Measurements from ENCODE around the gene HNRNPR.

HNRNPR gene

DNA sequence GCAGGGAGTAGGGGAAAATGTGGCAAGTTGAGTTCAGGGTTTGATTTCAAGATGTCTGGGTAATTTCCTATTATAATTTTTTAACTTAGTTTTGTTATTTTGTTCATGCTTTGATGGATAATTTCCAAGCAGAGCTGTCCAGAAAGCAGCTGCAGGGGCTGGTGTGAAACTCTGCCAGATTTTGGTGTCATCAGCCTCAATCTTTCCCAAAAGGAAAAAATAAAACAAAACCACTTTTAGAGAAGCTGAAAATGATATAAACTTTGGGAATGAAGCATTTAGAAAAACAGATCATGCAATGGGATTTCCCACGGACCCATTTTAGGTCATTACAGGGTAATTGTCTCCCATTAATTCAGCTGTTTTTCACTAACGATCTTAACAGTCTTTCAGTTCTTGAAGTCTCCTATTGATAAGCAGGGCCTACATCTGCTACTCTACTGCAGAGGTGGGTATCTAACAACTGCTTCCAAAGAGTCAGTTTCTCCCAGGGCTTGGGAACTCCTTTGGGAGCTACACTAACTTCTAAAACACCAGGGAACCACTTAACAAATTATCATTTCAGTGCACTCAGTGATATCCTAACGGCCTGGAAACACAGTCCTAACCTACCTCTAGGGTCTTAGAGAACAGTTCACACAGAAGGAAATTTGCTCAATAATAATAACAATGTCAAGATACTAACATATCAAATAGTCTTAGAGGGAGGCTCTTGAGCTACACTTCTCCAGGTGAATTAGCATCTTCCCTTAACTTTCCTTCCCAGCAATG lies 13.2 kb upstream of the HNRNPR start:
- peaks cover 24 to 37% (median 30%) of the 10 kb centered on the region in 5 donors for H3K9me3 ChIP-seq (ENCODE audit: control insufficient read depth in 5 of 5, low read length in 5 of 5)
- H3K4me1 ChIP-seq (ENCODE audit: control insufficient read depth in 5 of 5, insufficient read depth in 5 of 5, low read length in 5 of 5) = peaks cover 0 to 8% (median 6%) of the 10 kb centered on the region in 5 donors
- H3K27ac ChIP-seq (ENCODE audit: low read depth, low read length) = peak overlapping the region; percentile 27
- peaks cover 27 to 36% (median 30%) of the 10 kb centered on the region in 5 donors for H3K36me3 ChIP-seq (ENCODE audit: control insufficient read depth in 5 of 5, insufficient read depth in 5 of 5, low read length in 5 of 5)
- H3K4me3 ChIP-seq (ENCODE audit: low read depth in 1 of 5, low read length in 5 of 5) = no peak overlapping the region
- H3K9ac ChIP-seq (ENCODE audit: low read length in 5 of 5) = no peak overlapping the region
- no peaks in the 10 kb centered on the region for H3K27me3 ChIP-seq (ENCODE audit: control insufficient read depth in 5 of 5, insufficient read depth in 4 of 5, low read length in 5 of 5)

- Histone ChIP-seq H3K4me1 (ENCODE audit: control insufficient read depth in 5 of 5, insufficient read depth in 5 of 5, low read length in 5 of 5) (peaks cover 0 to 8% (median 2%) of the 10 kb centered on the region in 5 donors), H3K27ac (ENCODE audit: low read depth, low read length) (no peak overlapping the region), H3K9ac (ENCODE audit: low read length in 5 of 5) (no peak overlapping the region), H3K9me3 (ENCODE audit: control insufficient read depth in 5 of 5, low read length in 5 of 5) (peaks cover 17 to 30% (median 23%) of the 10 kb centered on the region in 5 donors), H3K4me3 (ENCODE audit: low read depth in 1 of 5, low read length in 5 of 5) (no peak overlapping the region), H3K27me3 (ENCODE audit: control insufficient read depth in 5 of 5, insufficient read depth in 4 of 5, low read length in 5 of 5) (no peaks in the 10 kb centered on the region), H3K36me3 (ENCODE audit: control insufficient read depth in 5 of 5, insufficient read depth in 5 of 5, low read length in 5 of 5) (peaks cover 21 to 29% (median 23%) of the 10 kb centered on the region in 5 donors)
Observed at GRCh38 chr1:23356471-23357137, 12.5 kb upstream of the HNRNPR start.

DNA sequence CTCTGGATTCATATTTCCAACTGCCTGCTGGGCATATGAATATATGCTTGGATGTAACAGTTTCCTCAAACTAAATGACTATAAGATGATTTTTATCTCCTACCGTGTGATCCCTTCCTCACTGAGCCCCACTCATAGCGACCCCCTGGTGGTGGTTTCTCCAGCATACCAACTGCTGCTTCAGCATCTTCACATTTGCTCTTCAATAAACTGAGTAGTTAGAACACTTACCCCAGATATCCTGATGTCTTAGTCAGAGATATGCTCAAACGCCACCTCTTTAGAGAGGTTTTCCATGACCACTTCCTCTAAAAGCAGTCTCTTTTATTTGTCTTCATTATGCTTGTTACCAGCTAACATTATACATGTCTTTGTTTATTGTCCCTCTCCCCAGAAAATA lies 10.2 kb upstream of the HNRNPR start:
- Histone ChIP-seq H3K36me3 (ENCODE audit: control insufficient read depth in 5 of 5, insufficient read depth in 5 of 5, low read length in 5 of 5) (peaks cover 0 to 6% (median 2%) of the 10 kb centered on the region in 5 donors), H3K27me3 (ENCODE audit: control insufficient read depth in 5 of 5, insufficient read depth in 4 of 5, low read length in 5 of 5) (no peaks in the 10 kb centered on the region)

DNA sequence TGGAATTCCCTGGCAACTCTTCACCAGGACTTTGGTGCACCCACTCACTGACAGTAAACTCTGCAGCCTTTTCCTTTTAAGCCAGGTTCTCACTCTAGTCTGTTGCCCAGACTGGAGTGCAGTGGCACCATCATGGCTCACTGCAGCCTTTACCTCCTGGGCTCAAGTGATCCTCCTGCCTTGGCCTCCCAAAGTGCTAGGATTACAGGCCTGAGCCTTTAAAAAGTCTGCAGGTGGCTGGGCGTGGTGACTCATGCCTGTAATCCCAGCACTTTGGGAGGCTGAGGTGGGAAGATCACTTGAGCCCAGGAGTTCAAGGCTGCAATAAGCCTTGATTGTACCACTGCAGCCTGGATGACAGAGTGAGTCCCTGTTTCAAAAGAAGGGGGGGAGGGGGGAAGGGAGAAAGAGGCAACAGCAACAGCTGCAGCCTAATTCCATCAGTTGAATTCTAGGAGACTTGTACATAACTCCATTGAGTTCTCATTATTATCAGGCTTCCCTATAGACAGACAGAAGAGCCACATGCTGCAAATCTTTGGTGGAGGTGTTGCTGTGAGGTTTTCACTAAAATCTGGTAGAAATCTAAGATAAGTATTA lies 8.1 kb upstream of the HNRNPR start:
- no peak overlapping the region for H3K9ac ChIP-seq (ENCODE audit: low read length in 5 of 5)
- H3K4me1 ChIP-seq (ENCODE audit: control insufficient read depth in 5 of 5, insufficient read depth in 5 of 5, low read length in 5 of 5) = peaks cover 0 to 2% (median 0%) of the 10 kb centered on the region in 5 donors
- H3K9me3 ChIP-seq (ENCODE audit: control insufficient read depth in 5 of 5, low read length in 5 of 5) = no peaks in the 10 kb centered on the region
- no peaks in the 10 kb centered on the region for H3K36me3 ChIP-seq (ENCODE audit: control insufficient read depth in 5 of 5, insufficient read depth in 5 of 5, low read length in 5 of 5)
- H3K27ac ChIP-seq (ENCODE audit: low read depth, low read length) = no peak overlapping the region
- H3K27me3 ChIP-seq (ENCODE audit: control insufficient read depth in 5 of 5, insufficient read depth in 4 of 5, low read length in 5 of 5) = no peaks in the 10 kb centered on the region
- H3K4me3 ChIP-seq (ENCODE audit: low read depth in 1 of 5, low read length in 5 of 5) = no peak overlapping the region

More for the DNA sequence above, 10.2 kb upstream of the HNRNPR start:
- Histone ChIP-seq H3K4me1 (ENCODE audit: control insufficient read depth in 5 of 5, insufficient read depth in 5 of 5, low read length in 5 of 5) (peaks cover 0 to 8% (median 2%) of the 10 kb centered on the region in 5 donors), H3K27ac (ENCODE audit: low read depth, low read length) (no peak overlapping the region), H3K4me3 (ENCODE audit: low read depth in 1 of 5, low read length in 5 of 5) (no peak overlapping the region), H3K9me3 (ENCODE audit: control insufficient read depth in 5 of 5, low read length in 5 of 5) (peaks cover 0 to 7% (median 0%) of the 10 kb centered on the region in 5 donors), H3K9ac (ENCODE audit: low read length in 5 of 5) (no peak overlapping the region)

GRCh38 chr1:23345920-23346319 lies 1.8 kb upstream of the HNRNPR start:
- Histone ChIP-seq H3K9me3 (ENCODE audit: control insufficient read depth in 5 of 5, low read length in 5 of 5) (no peaks in the 10 kb centered on the region), H3K9ac (ENCODE audit: low read length in 5 of 5) (no peak overlapping the region), H3K4me1 (ENCODE audit: control insufficient read depth in 5 of 5, insufficient read depth in 5 of 5, low read length in 5 of 5) (peaks cover 0 to 33% (median 30%) of the 10 kb centered on the region in 5 donors), H3K36me3 (ENCODE audit: control insufficient read depth in 5 of 5, insufficient read depth in 5 of 5, low read length in 5 of 5) (no peaks in the 10 kb centered on the region), H3K4me3 (ENCODE audit: low read depth in 1 of 5, low read length in 5 of 5) (no peak overlapping the region), H3K27ac (ENCODE audit: low read depth, low read length) (no peak overlapping the region), H3K27me3 (ENCODE audit: control insufficient read depth in 5 of 5, insufficient read depth in 4 of 5, low read length in 5 of 5) (no peaks in the 10 kb centered on the region)

DNA sequence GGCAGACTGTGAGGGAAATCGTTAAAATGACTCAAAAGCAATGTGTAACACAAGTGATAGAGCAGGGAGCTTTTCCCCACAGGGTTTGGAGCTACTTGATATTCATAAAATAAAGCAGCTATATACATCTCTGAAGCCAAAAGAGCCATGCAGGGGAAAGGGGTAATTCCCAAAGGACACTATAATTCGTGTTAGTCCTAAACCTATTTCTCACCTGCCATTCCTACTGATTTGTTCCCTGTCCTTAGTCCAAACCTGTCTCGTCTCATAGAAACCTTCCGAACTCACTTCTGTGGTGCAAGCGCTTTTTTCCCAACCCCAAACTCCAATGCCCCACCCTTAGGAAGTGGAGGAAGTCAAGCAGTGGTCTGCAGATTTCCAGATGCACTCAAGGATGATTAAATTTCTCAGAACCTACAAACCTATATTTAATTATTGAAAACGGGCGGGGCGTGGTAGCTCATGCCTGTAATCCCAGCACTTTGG lies 946 bp upstream of the HNRNPR start:
- no peaks in the 10 kb centered on the region for H3K27me3 ChIP-seq (ENCODE audit: control insufficient read depth in 5 of 5, insufficient read depth in 4 of 5, low read length in 5 of 5)
- H3K27ac ChIP-seq (ENCODE audit: low read depth, low read length) = peak overlapping the region; percentile 96
- peak overlapping the region; percentile 67 to 84 (median 76) for H3K4me3 ChIP-seq (ENCODE audit: low read depth in 1 of 5, low read length in 5 of 5)
- H3K36me3 ChIP-seq (ENCODE audit: control insufficient read depth in 5 of 5, insufficient read depth in 5 of 5, low read length in 5 of 5) = no peaks in the 10 kb centered on the region
- H3K4me1 ChIP-seq (ENCODE audit: control insufficient read depth in 5 of 5, insufficient read depth in 5 of 5, low read length in 5 of 5) = peaks cover 0 to 39% (median 38%) of the 10 kb centered on the region in 5 donors
- H3K9ac ChIP-seq (ENCODE audit: low read length in 5 of 5) = peak overlapping the region; percentile 75 to 95 (median 85)
- H3K9me3 ChIP-seq (ENCODE audit: control insufficient read depth in 5 of 5, low read length in 5 of 5) = no peaks in the 10 kb centered on the region

- Histone ChIP-seq H3K9ac (ENCODE audit: low read length in 5 of 5) (peak overlapping the region; percentile 79 to 94 (median 89)), H3K4me3 (ENCODE audit: low read depth in 1 of 5, low read length in 5 of 5) (peak overlapping the region; percentile 67 to 85 (median 71)), H3K4me1 (ENCODE audit: control insufficient read depth in 5 of 5, insufficient read depth in 5 of 5, low read length in 5 of 5) (peaks cover 0 to 50% (median 48%) of the 10 kb centered on the region in 5 donors), H3K36me3 (ENCODE audit: control insufficient read depth in 5 of 5, insufficient read depth in 5 of 5, low read length in 5 of 5) (no peaks in the 10 kb centered on the region), H3K27me3 (ENCODE audit: control insufficient read depth in 5 of 5, insufficient read depth in 4 of 5, low read length in 5 of 5) (no peaks in the 10 kb centered on the region), H3K27ac (ENCODE audit: low read depth, low read length) (peak overlapping the region; percentile 96), H3K9me3 (ENCODE audit: control insufficient read depth in 5 of 5, low read length in 5 of 5) (no peaks in the 10 kb centered on the region)
Observed at GRCh38 chr1:23343221-23344110, 618 bp downstream of the HNRNPR start.

DNA sequence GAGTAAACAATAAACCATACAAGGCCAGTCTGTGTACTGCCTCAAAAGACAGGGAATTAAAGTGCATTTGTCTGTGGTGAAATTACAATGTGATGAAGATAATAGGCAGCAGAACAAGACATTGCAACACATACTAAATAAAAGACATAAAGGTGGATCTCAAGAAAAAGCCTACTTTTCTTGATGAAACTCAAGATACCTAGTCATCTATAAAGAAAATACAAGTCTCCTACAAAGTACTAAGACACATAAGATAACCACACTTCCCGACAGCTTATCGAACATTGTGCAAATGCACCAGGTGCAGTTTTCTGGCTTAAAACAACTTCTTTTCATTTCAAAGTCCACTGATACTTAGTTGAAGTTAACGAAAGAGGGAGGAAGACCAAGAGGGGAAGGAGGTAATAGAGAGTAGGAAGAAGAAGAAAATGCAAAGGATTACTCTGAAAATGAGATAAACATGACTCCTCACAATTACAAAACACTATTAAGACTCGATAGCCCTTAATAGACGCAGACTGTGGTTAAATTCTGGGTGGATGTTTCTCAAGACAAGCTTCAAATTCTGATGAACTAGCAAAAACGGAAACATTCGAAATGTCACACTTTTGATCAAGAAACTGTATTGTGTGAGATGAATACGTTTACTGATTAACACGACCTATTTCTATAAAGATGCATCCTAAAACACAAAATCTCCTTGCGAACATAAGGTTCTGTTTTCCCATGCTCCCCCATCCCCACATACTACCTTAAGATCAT lies 2.0 kb downstream of the HNRNPR start:
- Histone ChIP-seq H3K27me3 (ENCODE audit: control insufficient read depth in 5 of 5, insufficient read depth in 4 of 5, low read length in 5 of 5) (no peaks in the 10 kb centered on the region), H3K9me3 (ENCODE audit: control insufficient read depth in 5 of 5, low read length in 5 of 5) (no peaks in the 10 kb centered on the region), H3K27ac (ENCODE audit: low read depth, low read length) (peak overlapping the region; percentile 96), H3K4me3 (ENCODE audit: low read depth in 1 of 5, low read length in 5 of 5) (peak overlapping the region; percentile 10 to 84 (median 68)), H3K4me1 (ENCODE audit: control insufficient read depth in 5 of 5, insufficient read depth in 5 of 5, low read length in 5 of 5) (peaks cover 0 to 55% (median 51%) of the 10 kb centered on the region in 5 donors), H3K9ac (ENCODE audit: low read length in 5 of 5) (peak overlapping the region in 4 of 5 donors; percentile 79 to 94 (median 90)), H3K36me3 (ENCODE audit: control insufficient read depth in 5 of 5, insufficient read depth in 5 of 5, low read length in 5 of 5) (peaks cover under 1 to 8% (median 6%) of the 10 kb centered on the region in 5 donors)

DNA sequence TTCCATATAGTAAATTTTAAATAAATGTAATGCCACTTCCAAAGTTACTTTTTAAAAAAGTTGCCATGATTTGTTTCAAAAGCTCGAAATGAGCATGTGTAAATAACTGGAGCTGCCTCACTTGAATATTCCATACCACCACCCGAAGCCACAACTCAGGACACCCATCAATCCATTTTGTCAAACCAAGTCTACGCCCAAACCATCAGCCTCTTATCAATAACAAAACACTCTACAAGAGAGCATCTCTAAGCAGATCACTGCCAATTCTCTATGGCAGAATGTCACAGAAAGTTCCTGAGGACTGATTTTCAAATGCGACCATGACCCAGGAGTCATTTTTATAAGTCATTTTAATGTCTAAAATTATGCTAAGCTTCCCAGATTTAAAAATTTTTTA lies 4.5 kb downstream of the HNRNPR start:
- peaks cover 0 to 50% (median 43%) of the 10 kb centered on the region in 5 donors for H3K4me1 ChIP-seq (ENCODE audit: control insufficient read depth in 5 of 5, insufficient read depth in 5 of 5, low read length in 5 of 5)
- no peak overlapping the region for H3K4me3 ChIP-seq (ENCODE audit: low read depth in 1 of 5, low read length in 5 of 5)
- no peak overlapping the region for H3K9ac ChIP-seq (ENCODE audit: low read length in 5 of 5)
- no peaks in the 10 kb centered on the region for H3K27me3 ChIP-seq (ENCODE audit: control insufficient read depth in 5 of 5, insufficient read depth in 4 of 5, low read length in 5 of 5)
- no peak overlapping the region for H3K27ac ChIP-seq (ENCODE audit: low read depth, low read length)
- no peaks in the 10 kb centered on the region for H3K9me3 ChIP-seq (ENCODE audit: control insufficient read depth in 5 of 5, low read length in 5 of 5)
- H3K36me3 ChIP-seq (ENCODE audit: control insufficient read depth in 5 of 5, insufficient read depth in 5 of 5, low read length in 5 of 5) = peaks cover 4 to 23% (median 16%) of the 10 kb centered on the region in 5 donors
